HCT116 (cell line): Measurements from ENCODE around the gene CLIP2. TPM values are rescaled to one million over a fixed set of nuclear protein-coding genes. Genes with fewer than 3 reads are reported as not detected.

ENCODE experiments used
- ATAC-seq: fragments of 200-7000 bp; cut with Tn5 transposase; 2 replicates; pipeline ENCODE4 v1.9.1; 2020; ENCODE audit warnings: mild to moderate bottlenecking, moderate library complexity
- BruUV-seq: library from RNA; stranded (reverse); fragments of 400-500 nt; replicated peaks from 2 replicates; lab custom pipeline; 2021; lab: Mats Ljungman, UMichigan
- CTCF ChIA-PET: fragments of 300-600 bp; sonication (Branson Sonifier 250); formaldehyde crosslinking; loops from one replicate; lab custom pipeline; 2021; ENCODE audit warnings: antibody characterized with exemption; lab: Charles Lee
- POLR2A ChIA-PET: fragments of 300-600, 350-600 bp; sonication (Branson Sonifier 250); formaldehyde crosslinking; loops from one replicate; lab custom pipeline; 2021; ENCODE audit warnings: antibody characterized with exemption; lab: Charles Lee
- RAD21 ChIA-PET, 2 experiments: fragments of 300-600 bp; sonication (Branson Sonifier 250); formaldehyde crosslinking; loops; one replicate each; lab custom pipeline; 2023; ENCODE audit warnings: low total read pairs in 2 of 2; ENCODE audit not compliant: uncharacterized antibody in 2 of 2, unreplicated experiment in 2 of 2, low non-redundant PET in 1 of 2; lab: Charles Lee
- DNase-seq: peaks from one replicate; pipeline ENCODE4 v3.0.0-alpha.2; 2010; ENCODE audit warnings: low read depth, low spot score
- H2AFZ ChIP-seq: fragments of 200-600 bp; shearing (Covaris generic), sonication (generic); 2 replicates; pipeline ENCODE4 v1.6.1; 2017; ENCODE audit warnings: low read depth, mixed run types, mixed read lengths, antibody characterized with exemption, low read length; ENCODE audit not compliant: poor library complexity, severe bottlenecking
- H3K27ac ChIP-seq: 2 replicates; pipeline ENCODE4 v1.5.1; 2012; ENCODE audit warnings: low read depth, low read length
- H3K27me3 ChIP-seq: fragments of 200-600 bp; sonication (generic); 2 replicates; pipeline ENCODE4 v1.6.1; 2016; ENCODE audit warnings: mixed run types, low read length, mixed read lengths; ENCODE audit not compliant: insufficient read depth
- H3K36me3 ChIP-seq, 2 experiments: fragments of 200-500 bp in 1 of 2; fragments of 200-600 bp in 1 of 2; sonication (Bioruptor generic) in 1 of 2; sonication (generic) in 1 of 2; 2 replicates each; pipeline versions ENCODE4 v1.5.1 to v1.6.1; 2014 to 2016; ENCODE audit warnings: low read length in 2 of 2, inconsistent platforms in 1 of 2, mixed read lengths in 1 of 2, mixed run types in 1 of 2; ENCODE audit not compliant: insufficient read depth in 2 of 2, control insufficient read depth in 1 of 2
- H3K4me1 ChIP-seq, 2 experiments: fragments of 200-600 bp in 1 of 2; sonication (generic) in 1 of 2; 2 replicates each; pipeline versions ENCODE4 v1.5.1 to v1.6.1; 2012 to 2017; ENCODE audit warnings: low read length in 2 of 2, inconsistent platforms in 1 of 2, mild to moderate bottlenecking in 1 of 2, mixed read lengths in 1 of 2, mixed run types in 1 of 2, moderate library complexity in 1 of 2; ENCODE audit not compliant: insufficient read depth in 2 of 2, control insufficient read depth in 1 of 2
- H3K4me2 ChIP-seq: fragments of 200-600 bp; sonication (generic); 2 replicates; pipeline ENCODE4 v1.6.1; 2017; ENCODE audit warnings: mixed run types, low read length, mixed read lengths
- H3K4me3 ChIP-seq, 2 experiments: fragments of 200-600 bp in 1 of 2; sonication (generic) in 1 of 2; replicated peaks in 1 of 2; 2 replicates each; pipeline ENCODE4 v1.5.1; 2011 to 2016; ENCODE audit warnings: low read length in 2 of 2, control low read depth in 1 of 2, low read depth in 1 of 2, mild to moderate bottlenecking in 1 of 2, mixed read lengths in 1 of 2, mixed run types in 1 of 2
- H3K79me2 ChIP-seq: fragments of 200-600 bp; sonication (generic); 2 replicates; pipeline ENCODE4 v1.6.1; 2017; ENCODE audit warnings: mild to moderate bottlenecking, mixed run types, low read length, moderate library complexity, mixed read lengths; ENCODE audit not compliant: insufficient read depth
- H3K9ac ChIP-seq: fragments of 200-600 bp; sonication (generic); 2 replicates; pipeline ENCODE4 v1.6.1; 2016; ENCODE audit warnings: low read length, mixed read lengths
- H3K9me2 ChIP-seq: fragments of 200-600 bp; sonication (generic), shearing (Covaris generic); 2 replicates; pipeline ENCODE4 v1.6.1; 2017; ENCODE audit warnings: mixed run types, mild to moderate bottlenecking, moderate library complexity; ENCODE audit not compliant: insufficient read depth
- H3K9me3 ChIP-seq, 2 experiments: fragments of 200-500 bp in 1 of 2; fragments of 200-600 bp in 1 of 2; sonication (Bioruptor generic) in 1 of 2; sonication (generic) in 1 of 2; 2 replicates each; pipeline ENCODE4 v1.6.1; 2014 to 2017; ENCODE audit warnings: low read length in 2 of 2, mixed read lengths in 2 of 2, inconsistent platforms in 1 of 2, low read depth in 1 of 2, mild to moderate bottlenecking in 1 of 2, mixed run types in 1 of 2, moderate library complexity in 1 of 2; ENCODE audit not compliant: control insufficient read depth in 1 of 2, insufficient read depth in 1 of 2
- H4K20me1 ChIP-seq: fragments of 200-600 bp; sonication (generic), shearing (Covaris generic); 2 replicates; pipeline ENCODE4 v1.6.1; 2017; ENCODE audit warnings: mixed run types, mild to moderate bottlenecking, moderate library complexity; ENCODE audit not compliant: insufficient read depth
- CBX3 ChIP-seq: IDR thresholded peaks from 2 replicates; pipeline ENCODE4 v1.6.1; 2012; ENCODE audit warnings: low read depth
- ELF1 ChIP-seq: IDR thresholded peaks from 2 replicates; pipeline ENCODE4 v1.6.1; 2012; ENCODE audit warnings: low read depth, borderline replicate concordance
- EZH2 ChIP-seq: fragments of 200-600 bp; sonication (generic); IDR thresholded peaks from 2 replicates; pipeline ENCODE4 v1.6.1; 2017; ENCODE audit warnings: antibody characterized with exemption, mixed run types
- EZH2phosphoT487 ChIP-seq: fragments of 200-600 bp; IDR thresholded peaks from 2 replicates; pipeline ENCODE4 v1.6.1; 2018; ENCODE audit warnings: antibody characterized with exemption, borderline replicate concordance
- FOSL1 ChIP-seq: IDR thresholded peaks from 2 replicates; pipeline ENCODE4 v1.6.1; 2012; ENCODE audit warnings: low read depth
- JUND ChIP-seq: IDR thresholded peaks from 2 replicates; pipeline ENCODE4 v1.6.1; 2012
- POLR2A ChIP-seq: IDR thresholded peaks from 2 replicates; pipeline ENCODE4 v1.7.0; 2011; ENCODE audit warnings: borderline replicate concordance; ENCODE audit not compliant: insufficient read depth, insufficient read length; ENCODE audit errors: extremely low read depth
- YY1 ChIP-seq: IDR thresholded peaks from 2 replicates; pipeline ENCODE4 v1.6.1; 2011; ENCODE audit warnings: low read length, low read depth, moderate library complexity, mild to moderate bottlenecking; ENCODE audit not compliant: insufficient replicate concordance; ENCODE audit errors: extremely low read depth
- intact Hi-C: fragments of 100-400 bp; cut with micrococcal nuclease; formaldehyde crosslinking; loops from 2 replicates; pipeline ENCODE4 v1.10.0; 2022
- total RNA-seq: library from RNA; stranded (reverse); gene quantifications from one replicate; pipeline ENCODE4 v1.2.1, GENCODE V29; 2021; ENCODE audit not compliant: unreplicated experiment
- TF ChIP-seq, protein P1 (sequence below), 3 experiments: fragments of 200-600 bp in 1 of 3; sonication (generic) in 1 of 3; IDR thresholded peaks in 2 of 3; conservative IDR thresholded peaks in 1 of 3; 2 replicates each; pipeline ENCODE4 v1.5.1; 2012 to 2017; ENCODE audit warnings: low read depth in 2 of 3, low read length in 2 of 3, antibody characterized with exemption in 1 of 3, borderline replicate concordance in 1 of 3, control low read depth in 1 of 3, mild to moderate bottlenecking in 1 of 3, mixed read lengths in 1 of 3, mixed run types in 1 of 3, moderate library complexity in 1 of 3; ENCODE audit not compliant: insufficient read depth in 1 of 3
- TF ChIP-seq, protein P2 (sequence below): IDR thresholded peaks from 2 replicates; pipeline ENCODE4 v1.6.1; 2011; ENCODE audit warnings: mild to moderate bottlenecking, low read length, moderate library complexity; ENCODE audit not compliant: insufficient replicate concordance; ENCODE audit errors: extremely low read depth

The CLIP2 gene
- total RNA-seq, 1 experiment from 2014 or later = 40.1 TPM

DNA sequence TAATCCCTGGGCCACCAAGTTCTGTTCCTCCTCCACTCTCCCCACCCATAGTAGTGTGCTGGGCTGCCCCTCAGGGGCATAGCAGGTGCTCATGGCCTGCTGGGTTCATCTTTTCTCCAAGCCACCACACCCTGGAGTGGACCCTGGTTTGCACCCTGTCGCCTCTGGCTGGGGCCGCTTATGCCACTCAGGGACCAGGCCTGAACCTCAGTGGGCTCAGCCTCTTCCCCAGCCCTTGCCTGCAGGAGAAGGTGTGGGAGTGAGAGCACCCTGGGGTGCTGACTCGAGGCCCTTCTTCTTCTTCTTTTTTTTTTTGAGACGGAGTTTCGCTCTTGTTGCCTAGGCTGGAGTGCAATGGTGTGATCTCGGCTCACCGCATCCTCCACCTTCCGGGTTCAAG, 10.2 kb downstream of the CLIP2 start:
- peak overlapping the region; percentile 55; the same call in 1 of the 2 replicates for H3K27ac ChIP-seq
- H3K4me1 ChIP-seq = peaks cover 39 to 55% of the 10 kb centered on the region in 2 experiments
- no peak overlapping the region for H3K4me3 ChIP-seq
- intact Hi-C loops = no loop called here
- no peaks in the 10 kb centered on the region for H3K9me2 ChIP-seq
- H3K36me3 ChIP-seq = no peaks in the 10 kb centered on the region
- peak overlapping the region; percentile 25; the same call in 1 of the 2 replicates for H3K9ac ChIP-seq
- H3K4me2 ChIP-seq = peak overlapping the region; percentile 58
- BruUV-seq = no TSS peak
- ATAC-seq = no peak
- DNase-seq = no peak
- no peak overlapping the region for H2AFZ ChIP-seq
- H3K79me2 ChIP-seq = peaks cover 55% of the 10 kb centered on the region
- H4K20me1 ChIP-seq = no peaks in the 10 kb centered on the region
- POLR2A ChIA-PET = no interaction called here
- no peaks in the 10 kb centered on the region for H3K27me3 ChIP-seq
- TF ChIP-seq, protein P1, sequence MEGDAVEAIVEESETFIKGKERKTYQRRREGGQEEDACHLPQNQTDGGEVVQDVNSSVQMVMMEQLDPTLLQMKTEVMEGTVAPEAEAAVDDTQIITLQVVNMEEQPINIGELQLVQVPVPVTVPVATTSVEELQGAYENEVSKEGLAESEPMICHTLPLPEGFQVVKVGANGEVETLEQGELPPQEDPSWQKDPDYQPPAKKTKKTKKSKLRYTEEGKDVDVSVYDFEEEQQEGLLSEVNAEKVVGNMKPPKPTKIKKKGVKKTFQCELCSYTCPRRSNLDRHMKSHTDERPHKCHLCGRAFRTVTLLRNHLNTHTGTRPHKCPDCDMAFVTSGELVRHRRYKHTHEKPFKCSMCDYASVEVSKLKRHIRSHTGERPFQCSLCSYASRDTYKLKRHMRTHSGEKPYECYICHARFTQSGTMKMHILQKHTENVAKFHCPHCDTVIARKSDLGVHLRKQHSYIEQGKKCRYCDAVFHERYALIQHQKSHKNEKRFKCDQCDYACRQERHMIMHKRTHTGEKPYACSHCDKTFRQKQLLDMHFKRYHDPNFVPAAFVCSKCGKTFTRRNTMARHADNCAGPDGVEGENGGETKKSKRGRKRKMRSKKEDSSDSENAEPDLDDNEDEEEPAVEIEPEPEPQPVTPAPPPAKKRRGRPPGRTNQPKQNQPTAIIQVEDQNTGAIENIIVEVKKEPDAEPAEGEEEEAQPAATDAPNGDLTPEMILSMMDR (IDR thresholded peaks at IDR 0.05 in 2 of 3, conservative IDR thresholded peaks at IDR 0.05 in 1 of 3; ENCODE audit: borderline replicate concordance in 1 of 3, insufficient read depth in 1 of 3, low read depth in 2 of 3, low read length in 2 of 3) = no peak
- TF ChIP-seq YY1 = no peak
- no peak for TF ChIP-seq FOSL1
- no peak for TF ChIP-seq JUND
- TF ChIP-seq EZH2 = no peak
- no peak for TF ChIP-seq ELF1
- TF ChIP-seq, protein P2, sequence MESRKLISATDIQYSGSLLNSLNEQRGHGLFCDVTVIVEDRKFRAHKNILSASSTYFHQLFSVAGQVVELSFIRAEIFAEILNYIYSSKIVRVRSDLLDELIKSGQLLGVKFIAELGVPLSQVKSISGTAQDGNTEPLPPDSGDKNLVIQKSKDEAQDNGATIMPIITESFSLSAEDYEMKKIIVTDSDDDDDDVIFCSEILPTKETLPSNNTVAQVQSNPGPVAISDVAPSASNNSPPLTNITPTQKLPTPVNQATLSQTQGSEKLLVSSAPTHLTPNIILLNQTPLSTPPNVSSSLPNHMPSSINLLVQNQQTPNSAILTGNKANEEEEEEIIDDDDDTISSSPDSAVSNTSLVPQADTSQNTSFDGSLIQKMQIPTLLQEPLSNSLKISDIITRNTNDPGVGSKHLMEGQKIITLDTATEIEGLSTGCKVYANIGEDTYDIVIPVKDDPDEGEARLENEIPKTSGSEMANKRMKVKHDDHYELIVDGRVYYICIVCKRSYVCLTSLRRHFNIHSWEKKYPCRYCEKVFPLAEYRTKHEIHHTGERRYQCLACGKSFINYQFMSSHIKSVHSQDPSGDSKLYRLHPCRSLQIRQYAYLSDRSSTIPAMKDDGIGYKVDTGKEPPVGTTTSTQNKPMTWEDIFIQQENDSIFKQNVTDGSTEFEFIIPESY = no peak
- TF ChIP-seq CBX3 = no peak
- no peak for TF ChIP-seq POLR2A
- TF ChIP-seq EZH2phosphoT487 = no peak
- CTCF ChIA-PET = no interaction called here
- H3K9me3 ChIP-seq = no peaks in the 10 kb centered on the region
- RAD21 ChIA-PET = no interaction called here
